Central memory CD8-positive, alpha-beta T cell (primary cell): Measurements from ENCODE around the gene ANGPTL7.
"Not testable (repeated sequence)": the region's sequence is repeated elsewhere in the genome, so short reads cannot be mapped to it uniquely, and the experiment has no call there.

ENCODE experiments used
- ATAC-seq: fragments of 150-1000 bp; cut with Tn5 transposase; replicated peaks from 2 replicates; pipeline ENCODE4 v1.10.0; 2022; ENCODE audit warnings: mild to moderate bottlenecking, moderate FRiP score, moderate number of reproducible peaks; ENCODE audit not compliant: poor library complexity, severe bottlenecking; ENCODE audit errors: extremely low read depth
- DNase-seq, 2 donors: peaks; one replicate each; pipeline ENCODE4 v3.0.0; 2021; ENCODE audit warnings: low spot score in 2 of 2
- H3K27ac Mint-ChIP-seq: one replicate; pipeline ENCODE4 v1.8.0; 2022; ENCODE audit warnings: low read depth, mild to moderate bottlenecking, moderate library complexity, mixed read lengths
- H3K27me3 Mint-ChIP-seq: one replicate; pipeline ENCODE4 v1.8.0; 2022; ENCODE audit warnings: mixed read lengths
- H3K36me3 Mint-ChIP-seq: one replicate; pipeline ENCODE4 v1.8.0; 2022; ENCODE audit warnings: mild to moderate bottlenecking, moderate library complexity, mixed read lengths; ENCODE audit not compliant: insufficient read depth
- H3K4me1 Mint-ChIP-seq: one replicate; pipeline ENCODE4 v1.8.0; 2022; ENCODE audit warnings: mixed read lengths
- H3K4me3 Mint-ChIP-seq: one replicate; pipeline ENCODE4 v1.8.0; 2022; ENCODE audit warnings: mild to moderate bottlenecking, moderate library complexity, mixed read lengths
- H3K9me3 Mint-ChIP-seq: one replicate; pipeline ENCODE4 v1.8.0; 2022; ENCODE audit warnings: mixed read lengths

Gene ANGPTL7

DNA sequence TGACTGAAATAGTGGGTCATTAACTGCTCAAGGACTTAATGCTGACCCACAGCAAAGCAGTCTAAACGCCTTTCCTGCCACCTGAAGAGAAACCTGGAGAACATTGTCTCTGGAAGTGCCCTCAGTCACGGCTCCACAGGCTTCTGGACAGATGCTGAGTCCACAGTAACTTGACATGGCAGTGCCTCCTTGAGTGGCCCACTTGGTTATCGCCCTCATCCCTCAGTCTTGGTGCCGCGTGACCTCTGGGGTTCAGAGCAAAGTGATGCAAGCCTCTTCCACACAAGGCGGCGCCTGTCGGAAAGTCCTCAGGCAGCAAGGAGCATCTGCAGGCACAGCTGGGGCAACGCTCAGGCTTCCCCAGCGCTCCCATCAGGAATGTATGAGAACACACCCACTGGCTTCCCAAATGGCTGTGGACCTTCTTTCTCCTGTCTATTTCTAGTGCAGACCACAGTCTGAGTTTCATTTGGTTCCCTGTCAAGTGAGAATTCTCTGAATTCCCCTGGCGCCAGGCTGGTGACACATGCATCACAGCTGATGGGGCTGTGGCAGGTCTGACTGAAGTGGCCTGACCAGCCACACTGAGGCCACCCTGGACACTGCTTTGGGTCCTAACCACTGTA lies 13.0 kb upstream of the ANGPTL7 start:
- DNase-seq: no peak
- no peak for ATAC-seq
- H3K27ac Mint-ChIP-seq: no peak overlapping the region
- H3K27me3 Mint-ChIP-seq: no peaks in the 10 kb centered on the region
- H3K9me3 Mint-ChIP-seq: no peaks in the 10 kb centered on the region
- no peak overlapping the region for H3K4me3 Mint-ChIP-seq
- H3K36me3 Mint-ChIP-seq: peaks cover 15% of the 10 kb centered on the region
- H3K4me1 Mint-ChIP-seq: no peaks in the 10 kb centered on the region

- ATAC-seq: no peak
- no peak for DNase-seq
- Mint-ChIP-seq H3K36me3 (peaks cover 20% of the 10 kb centered on the region), H3K27ac (no peak overlapping the region), H3K4me1 (no peaks in the 10 kb centered on the region), H3K4me3 (no peak overlapping the region), H3K9me3 (no peaks in the 10 kb centered on the region), H3K27me3 (no peaks in the 10 kb centered on the region)
Observed at GRCh38 chr1:11178021-11179015, 10.8 kb upstream of the ANGPTL7 start.

- DNase-seq: no peak
- Mint-ChIP-seq H3K36me3 (peaks cover 22% of the 10 kb centered on the region), H3K27me3 (no peaks in the 10 kb centered on the region)
Observed at GRCh38 chr1:11179125-11179524, 10.0 kb upstream of the ANGPTL7 start.

GRCh38 chr1:11179749-11180148 lies 9.4 kb upstream of the ANGPTL7 start:
- not testable (repeated sequence) for DNase-seq, H3K9me3 Mint-ChIP-seq, H3K4me1 Mint-ChIP-seq, ATAC-seq, H3K27me3 Mint-ChIP-seq, H3K4me3 Mint-ChIP-seq, H3K27ac Mint-ChIP-seq
- H3K36me3 Mint-ChIP-seq: peaks cover 23% of the 10 kb centered on the region

More at GRCh38 chr1:11179125-11179524, 10.0 kb upstream of the ANGPTL7 start:
- Mint-ChIP-seq H3K4me1 (no peaks in the 10 kb centered on the region), H3K9me3 (no peaks in the 10 kb centered on the region), H3K27ac (no peak overlapping the region), H3K4me3 (no peak overlapping the region)
- no peak for ATAC-seq

- H3K4me1 Mint-ChIP-seq: no peaks in the 10 kb centered on the region
- ATAC-seq (no peak), DNase-seq (no peak)
- no peaks in the 10 kb centered on the region for H3K9me3 Mint-ChIP-seq
- H3K27me3 Mint-ChIP-seq: no peaks in the 10 kb centered on the region
- peaks cover 27% of the 10 kb centered on the region for H3K36me3 Mint-ChIP-seq
- no peak overlapping the region for H3K27ac Mint-ChIP-seq
- H3K4me3 Mint-ChIP-seq: no peak overlapping the region
Observed at GRCh38 chr1:11180342-11180744, 8.8 kb upstream of the ANGPTL7 start.

- Mint-ChIP-seq H3K36me3 (peaks cover 29% of the 10 kb centered on the region), H3K4me3 (no peak overlapping the region), H3K27ac (no peak overlapping the region), H3K4me1 (no peaks in the 10 kb centered on the region), H3K27me3 (no peaks in the 10 kb centered on the region), H3K9me3 (no peaks in the 10 kb centered on the region)
- ATAC-seq (no peak), DNase-seq (no peak)
Observed at GRCh38 chr1:11182884-11183283, 6.3 kb upstream of the ANGPTL7 start.

- no peaks in the 10 kb centered on the region for H3K27me3 Mint-ChIP-seq
- DNase-seq (no peak), ATAC-seq (no peak)
- peaks cover 28% of the 10 kb centered on the region for H3K36me3 Mint-ChIP-seq
- no peaks in the 10 kb centered on the region for H3K9me3 Mint-ChIP-seq
- no peaks in the 10 kb centered on the region for H3K4me1 Mint-ChIP-seq
- no peak overlapping the region for H3K4me3 Mint-ChIP-seq
- peak overlapping the region; percentile 24 for H3K27ac Mint-ChIP-seq
Observed at GRCh38 chr1:11184973-11185372, 4.2 kb upstream of the ANGPTL7 start.

- Mint-ChIP-seq H3K4me1 (no peaks in the 10 kb centered on the region), H3K27me3 (no peaks in the 10 kb centered on the region), H3K4me3 (no peak overlapping the region), H3K9me3 (no peaks in the 10 kb centered on the region), H3K27ac (no peak overlapping the region), H3K36me3 (peaks cover 26% of the 10 kb centered on the region)
- DNase-seq (no peak), ATAC-seq (no peak)
Observed at GRCh38 chr1:11187000-11187399, 2.2 kb upstream of the ANGPTL7 start.

DNA sequence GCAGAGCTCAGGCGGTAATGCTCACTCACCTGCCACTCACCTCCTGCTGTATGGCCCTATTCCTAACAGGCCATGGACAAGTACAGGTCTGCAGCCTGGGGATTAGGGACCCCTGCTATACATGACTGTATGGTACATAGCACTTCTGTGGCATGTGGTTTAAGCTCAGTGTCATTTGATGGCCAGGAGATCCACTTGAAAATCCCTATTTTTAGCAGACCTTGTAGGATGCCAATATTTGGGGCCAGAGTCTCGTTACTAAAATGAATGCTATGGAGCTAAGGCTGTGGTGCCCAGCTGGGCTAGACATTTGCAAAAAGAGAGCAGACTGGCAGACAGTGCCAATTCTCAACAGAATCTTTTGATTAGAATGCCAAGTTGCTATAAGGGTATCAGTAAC lies 1.7 kb upstream of the ANGPTL7 start:
- DNase-seq: no peak
- H3K4me1 Mint-ChIP-seq: no peaks in the 10 kb centered on the region
- no peak overlapping the region for H3K4me3 Mint-ChIP-seq
- ATAC-seq: no peak
- H3K27me3 Mint-ChIP-seq: no peaks in the 10 kb centered on the region
- no peaks in the 10 kb centered on the region for H3K9me3 Mint-ChIP-seq
- no peak overlapping the region for H3K27ac Mint-ChIP-seq
- peaks cover 30% of the 10 kb centered on the region for H3K36me3 Mint-ChIP-seq

DNA sequence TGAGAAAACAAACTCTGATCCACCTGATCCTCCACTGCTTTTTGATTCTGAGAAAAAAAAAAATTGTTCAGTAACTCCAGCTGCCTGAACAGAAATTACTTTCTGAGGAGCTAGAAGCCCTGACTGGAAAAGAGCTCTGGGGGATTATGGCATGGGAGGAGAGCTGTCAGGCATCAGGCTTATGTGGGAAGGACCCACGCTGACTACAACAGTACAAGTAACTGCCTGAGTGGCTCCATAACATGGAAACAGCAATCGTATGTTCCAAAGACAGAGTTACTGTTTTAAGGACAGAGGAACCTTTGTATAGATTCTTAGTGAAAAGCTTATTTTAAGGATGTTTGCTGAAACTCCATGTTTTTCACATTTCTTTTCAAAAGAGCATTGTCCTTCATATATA lies 1.2 kb upstream of the ANGPTL7 start:
- Mint-ChIP-seq H3K9me3 (no peaks in the 10 kb centered on the region), H3K27ac (no peak overlapping the region), H3K4me3 (no peak overlapping the region), H3K36me3 (peaks cover 33% of the 10 kb centered on the region), H3K27me3 (no peaks in the 10 kb centered on the region), H3K4me1 (no peaks in the 10 kb centered on the region)
- no peak for ATAC-seq
- DNase-seq: no peak

GRCh38 chr1:11188381-11188780 lies 774 bp upstream of the ANGPTL7 start:
- DNase-seq (no peak), ATAC-seq (no peak)
- no peak overlapping the region for H3K27ac Mint-ChIP-seq
- no peaks in the 10 kb centered on the region for H3K4me1 Mint-ChIP-seq
- H3K27me3 Mint-ChIP-seq: no peaks in the 10 kb centered on the region
- H3K36me3 Mint-ChIP-seq: peaks cover 35% of the 10 kb centered on the region
- H3K4me3 Mint-ChIP-seq: no peak overlapping the region
- H3K9me3 Mint-ChIP-seq: no peaks in the 10 kb centered on the region

- Mint-ChIP-seq H3K9me3 (no peaks in the 10 kb centered on the region), H3K4me1 (no peaks in the 10 kb centered on the region), H3K27me3 (no peaks in the 10 kb centered on the region), H3K4me3 (no peak overlapping the region), H3K27ac (no peak overlapping the region), H3K36me3 (peaks cover 54% of the 10 kb centered on the region)
- DNase-seq (no peak), ATAC-seq (no peak)
Observed at GRCh38 chr1:11193376-11193775, 4.2 kb downstream of the ANGPTL7 start.
